ENCODE measurements around the gene DAGLA. TPM values are rescaled to one million over a fixed set of nuclear protein-coding genes. Genes with fewer than 3 reads are reported as not detected.

DAGLA gene
- polyA plus RNA-seq, 12 donors: 3.8 to 6.0 (median 4.2) TPM; not detected in 1

GRCh38 chr11:61762798-61763197, 82.6 kb downstream of the DAGLA start:
- no peak for DNase-seq

- no peak for DNase-seq
These were observed 83.9 kb downstream of the DAGLA start for GRCh38 chr11:61763930-61764605.

- DNase-seq: no peak
These were observed 84.5 kb downstream of the DAGLA start for GRCh38 chr11:61764606-61765260.

GRCh38 chr11:61765550-61766253, 85.5 kb downstream of the DAGLA start:
- DNase-seq: no peak

GRCh38 chr11:61766353-61766841, 86.2 kb downstream of the DAGLA start:
- DNase-seq: no peak

GRCh38 chr11:61768376-61769076, 88.3 kb downstream of the DAGLA start:
- no peak for DNase-seq

- no peak for DNase-seq
These were observed 89.2 kb downstream of the DAGLA start for GRCh38 chr11:61769169-61769920.

GRCh38 chr11:61769946-61770683, 89.9 kb downstream of the DAGLA start:
- no peak for DNase-seq

- no peak for DNase-seq
These were observed 91.2 kb downstream of the DAGLA start for GRCh38 chr11:61771195-61771894.

GRCh38 chr11:61771985-61772455, 91.8 kb downstream of the DAGLA start:
- no peak for DNase-seq

GRCh38 chr11:61773356-61773755, 93.2 kb downstream of the DAGLA start:
- no peak for DNase-seq

GRCh38 chr11:61773809-61774208, 93.6 kb downstream of the DAGLA start:
- no peak for DNase-seq

GRCh38 chr11:61774411-61774810, 94.2 kb downstream of the DAGLA start:
- no peak for DNase-seq

- no peak for DNase-seq
These were observed 94.9 kb downstream of the DAGLA start for GRCh38 chr11:61775106-61775505.

GRCh38 chr11:61775606-61776554, 95.7 kb downstream of the DAGLA start:
- no peak for DNase-seq

- DNase-seq: no peak
These were observed 96.4 kb downstream of the DAGLA start for GRCh38 chr11:61776561-61777075.

- peak; percentile 31 for DNase-seq
These were observed 97.3 kb downstream of the DAGLA start for GRCh38 chr11:61777234-61778090.
